Upper lobe of left lung (tissue), 4 donors: ENCODE measurements around the gene IL10RB.

Experiments
- EP300 ChIP-seq, 4 donors: sonication (generic); formaldehyde crosslinking; IDR thresholded peaks; one replicate each; pipeline ENCODE4 v1.5.1; 2017; ENCODE audit warnings: antibody characterized with exemption in 4 of 4, control low read depth in 2 of 4
- POLR2AphosphoS5 ChIP-seq, 2 donors: sonication (generic); formaldehyde crosslinking; IDR thresholded peaks; one replicate each; pipeline ENCODE4 v1.5.1; 2017; ENCODE audit warnings: antibody characterized with exemption in 2 of 2
- TF ChIP-seq, protein P1 (sequence below), 6 experiments: fragments of 450-650 bp in 4 of 6; fragments of 200-600 bp in 2 of 6; sonication (generic) in 2 of 6; IDR thresholded peaks; one replicate each; pipeline ENCODE4 v1.5.1; 2016 to 2019; ENCODE audit warnings: antibody characterized with exemption in 6 of 6

- TF ChIP-seq, protein P1, sequence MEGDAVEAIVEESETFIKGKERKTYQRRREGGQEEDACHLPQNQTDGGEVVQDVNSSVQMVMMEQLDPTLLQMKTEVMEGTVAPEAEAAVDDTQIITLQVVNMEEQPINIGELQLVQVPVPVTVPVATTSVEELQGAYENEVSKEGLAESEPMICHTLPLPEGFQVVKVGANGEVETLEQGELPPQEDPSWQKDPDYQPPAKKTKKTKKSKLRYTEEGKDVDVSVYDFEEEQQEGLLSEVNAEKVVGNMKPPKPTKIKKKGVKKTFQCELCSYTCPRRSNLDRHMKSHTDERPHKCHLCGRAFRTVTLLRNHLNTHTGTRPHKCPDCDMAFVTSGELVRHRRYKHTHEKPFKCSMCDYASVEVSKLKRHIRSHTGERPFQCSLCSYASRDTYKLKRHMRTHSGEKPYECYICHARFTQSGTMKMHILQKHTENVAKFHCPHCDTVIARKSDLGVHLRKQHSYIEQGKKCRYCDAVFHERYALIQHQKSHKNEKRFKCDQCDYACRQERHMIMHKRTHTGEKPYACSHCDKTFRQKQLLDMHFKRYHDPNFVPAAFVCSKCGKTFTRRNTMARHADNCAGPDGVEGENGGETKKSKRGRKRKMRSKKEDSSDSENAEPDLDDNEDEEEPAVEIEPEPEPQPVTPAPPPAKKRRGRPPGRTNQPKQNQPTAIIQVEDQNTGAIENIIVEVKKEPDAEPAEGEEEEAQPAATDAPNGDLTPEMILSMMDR (IDR thresholded peaks at IDR 0.05), result no peak
- TF ChIP-seq EP300 (IDR thresholded peaks at IDR 0.05), result no peak
- no peak for TF ChIP-seq POLR2AphosphoS5 (IDR thresholded peaks at IDR 0.05)
Measured at GRCh38 chr21:33270986-33271385, 4.8 kb downstream of the IL10RB start.
